GM21529 (cell line): ENCODE results near the gene PITPNC1.
"Not testable (repeated sequence)": the region's sequence is repeated elsewhere in the genome, so short reads cannot be mapped to it uniquely, and the experiment has no call there.

ENCODE experiments used
- ATAC-seq: cut with Tn5 transposase; IDR thresholded peaks from one replicate; pipeline ENCODE4 v1.9.1; 2021; ENCODE audit not compliant: unreplicated experiment

The PITPNC1 gene

GRCh38 chr17:67430515-67430914 is 53.4 kb downstream of the PITPNC1 start:
- ATAC-seq, result not testable (repeated sequence)

- peak; percentile 58 for ATAC-seq
Observed at GRCh38 chr17:67431249-67432015, 54.4 kb downstream of the PITPNC1 start.

- ATAC-seq, result no peak
Observed at GRCh38 chr17:67433248-67433924, 56.3 kb downstream of the PITPNC1 start.

- no peak for ATAC-seq
Observed at GRCh38 chr17:67434061-67434525, 57.0 kb downstream of the PITPNC1 start.

GRCh38 chr17:67435122-67435521 is 58.0 kb downstream of the PITPNC1 start:
- ATAC-seq, result no peak

GRCh38 chr17:67435786-67436185 is 58.7 kb downstream of the PITPNC1 start:
- no peak for ATAC-seq

GRCh38 chr17:67436233-67436632 is 59.2 kb downstream of the PITPNC1 start:
- ATAC-seq, result no peak

GRCh38 chr17:67438667-67439066 is 61.6 kb downstream of the PITPNC1 start:
- no peak for ATAC-seq

GRCh38 chr17:67439269-67439668 is 62.2 kb downstream of the PITPNC1 start:
- ATAC-seq, result no peak

- ATAC-seq, result peak; percentile 12
Observed at GRCh38 chr17:67440277-67441051, 63.4 kb downstream of the PITPNC1 start.

GRCh38 chr17:67441052-67441895 is 64.2 kb downstream of the PITPNC1 start:
- peak; percentile 58 for ATAC-seq

- no peak for ATAC-seq
Observed at GRCh38 chr17:67441896-67442219, 64.8 kb downstream of the PITPNC1 start.

GRCh38 chr17:67442787-67443624 is 65.9 kb downstream of the PITPNC1 start:
- no peak for ATAC-seq

GRCh38 chr17:67443931-67444595 is 67.0 kb downstream of the PITPNC1 start:
- ATAC-seq, result no peak

GRCh38 chr17:67448449-67448848 is 71.4 kb downstream of the PITPNC1 start:
- ATAC-seq, result no peak

GRCh38 chr17:67449065-67449464 is 72.0 kb downstream of the PITPNC1 start:
- ATAC-seq, result no peak

- ATAC-seq, result no peak
Observed at GRCh38 chr17:67449845-67450755, 73.0 kb downstream of the PITPNC1 start.
